GM12874 (cell line): ENCODE results near the gene PAQR7.

Experiments
- CTCF ChIP-seq: IDR thresholded peaks from 2 replicates; pipeline ENCODE4 v1.5.1; 2011; ENCODE audit warnings: low read depth, mild to moderate bottlenecking, control low read depth, low read length, moderate library complexity; ENCODE audit not compliant: insufficient read depth

The PAQR7 gene

GRCh38 chr1:25875154-25875855 is at the start of gene PAQR7:
PAQR7 (minus strand) TSS chr1:25875708; CDS start chr1:25863839, 11,869 bp downstream.
- TF ChIP-seq CTCF = 0 out of 2 replicates have a peak, but pooled peaks have one; percentile 19

- no peak for TF ChIP-seq CTCF
Measured at GRCh38 chr1:25924454-25924853, 48.9 kb upstream of the PAQR7 start.

GRCh38 chr1:25922971-25923552 is 47.6 kb upstream of the PAQR7 start:
- no peak for TF ChIP-seq CTCF

DNA sequence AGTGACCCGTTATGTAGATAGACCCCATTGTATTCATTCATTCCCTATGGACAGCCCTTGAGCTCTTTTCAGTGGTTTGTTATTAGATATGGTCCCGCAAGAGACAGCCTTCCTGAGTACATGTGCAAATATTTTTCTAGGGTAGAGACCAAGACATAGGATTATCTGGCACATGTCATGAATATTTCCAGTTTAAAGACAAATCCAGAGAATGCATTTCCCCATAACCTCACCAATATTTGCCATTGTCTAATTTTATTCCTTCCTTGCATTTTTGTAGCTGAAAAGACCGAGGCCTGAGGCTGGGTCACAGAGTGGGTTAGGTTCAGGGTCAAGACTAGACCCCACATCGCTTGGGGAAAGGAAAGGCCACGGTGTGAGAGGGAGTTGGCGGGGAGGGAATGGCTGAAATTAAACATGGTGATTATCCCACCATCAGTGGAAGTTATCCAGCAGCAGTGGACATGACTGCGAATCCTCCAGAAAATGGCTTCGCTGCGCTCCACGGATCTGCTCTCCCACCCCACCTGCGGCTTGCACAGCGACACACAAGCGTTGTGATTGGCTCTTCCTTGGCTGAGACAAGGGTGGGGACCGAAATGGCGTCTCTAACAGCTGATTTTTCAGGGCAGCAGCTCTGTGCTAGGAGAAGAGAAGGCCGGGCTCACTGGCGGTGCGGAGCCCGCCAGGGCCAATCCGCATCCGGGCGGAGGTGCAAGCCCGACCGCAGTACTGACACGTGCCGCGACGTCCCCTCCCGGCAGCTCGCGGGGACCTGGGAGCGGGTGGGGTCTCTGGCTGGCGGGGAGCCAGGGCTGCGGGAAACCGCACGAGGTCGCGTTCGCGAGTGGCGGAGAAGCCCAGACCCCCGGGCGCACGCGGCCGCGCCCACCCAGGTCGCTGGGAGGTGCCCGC is 46.8 kb upstream of the PAQR7 start:
- TF ChIP-seq CTCF = no peak

GRCh38 chr1:25918615-25919014 is 43.1 kb upstream of the PAQR7 start:
- no peak for TF ChIP-seq CTCF

GRCh38 chr1:25917996-25918395 is 42.5 kb upstream of the PAQR7 start:
- no peak for TF ChIP-seq CTCF

GRCh38 chr1:25916460-25916859 is 41.0 kb upstream of the PAQR7 start:
- TF ChIP-seq CTCF = no peak
